ENCODE data around the gene MT1M.

DNA sequence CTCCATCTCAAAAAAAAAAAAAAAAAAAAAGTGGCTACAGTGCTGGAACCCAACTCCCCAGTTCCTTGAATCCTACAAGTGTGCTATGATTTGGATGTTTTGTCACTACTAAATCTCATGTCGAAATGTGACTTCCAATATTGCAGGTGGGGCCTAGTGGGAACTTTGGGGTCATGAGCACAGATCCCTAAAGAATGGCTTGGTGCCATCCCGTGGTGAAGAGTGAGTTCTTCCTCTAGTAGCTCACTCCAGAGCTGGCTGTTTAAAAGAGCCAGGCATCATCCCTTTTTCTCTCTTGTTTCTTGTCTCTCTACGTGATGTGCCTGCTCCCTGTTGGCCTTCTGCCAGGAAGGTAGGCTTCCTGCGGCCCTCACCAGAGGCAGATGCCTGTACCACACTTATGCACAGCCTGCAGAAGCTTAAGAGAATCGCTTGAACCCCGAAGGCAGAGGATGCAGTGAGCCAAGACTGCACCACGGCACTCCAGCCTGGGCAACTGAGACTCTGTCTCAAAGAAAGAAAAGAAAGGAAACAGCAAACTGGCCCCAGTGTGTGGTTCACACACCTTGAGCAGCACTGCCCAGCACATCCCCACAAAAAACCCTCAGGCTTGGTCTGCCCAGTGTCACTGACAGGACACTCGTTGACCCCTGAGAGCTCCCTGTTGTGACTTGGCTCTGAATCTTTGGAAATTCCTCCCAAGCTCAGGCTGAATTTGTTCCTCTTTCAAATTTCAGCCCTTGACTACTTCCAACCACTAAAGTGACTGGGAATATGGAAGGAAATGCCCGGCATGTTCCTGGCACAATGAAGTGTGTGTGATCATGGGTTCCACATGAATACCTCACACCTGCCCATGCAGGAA, 3.7 kb upstream of the MT1M start:
- no peak for TF ChIP-seq EZH2 (IDR thresholded peaks at IDR 0.05; ENCODE audit: insufficient read depth, poor library complexity, severe bottlenecking)
- no peak for TF ChIP-seq EZH2phosphoT487 (IDR thresholded peaks at IDR 0.05; ENCODE audit: insufficient read depth, low read depth)
